GM21529 (cell line): ENCODE data around the gene EFL1.
"Not testable (repeated sequence)": the region's sequence is repeated elsewhere in the genome, so short reads cannot be mapped to it uniquely, and the experiment has no call there.

Experiments
- ATAC-seq: cut with Tn5 transposase; IDR thresholded peaks from one replicate; pipeline ENCODE4 v1.9.1; 2021; ENCODE audit not compliant: unreplicated experiment

Gene EFL1

DNA sequence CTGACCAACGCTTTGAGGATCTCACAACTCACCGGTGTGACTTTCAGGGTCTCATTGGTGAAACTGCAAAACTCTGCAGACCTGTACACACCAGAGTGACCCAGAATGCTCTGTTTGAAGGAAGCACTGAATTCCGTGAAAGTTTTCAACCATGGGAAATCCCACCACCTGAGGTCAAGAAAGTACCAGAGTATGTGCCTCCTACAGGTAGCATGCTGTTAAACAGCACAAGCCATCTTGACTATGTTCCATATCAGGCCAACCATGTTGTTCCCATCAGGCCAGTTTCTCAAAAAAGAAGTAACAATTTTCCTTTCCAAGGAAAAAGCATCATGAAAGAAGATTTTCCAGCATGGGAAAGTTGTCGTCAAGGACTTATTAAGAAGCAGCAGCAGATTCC is 19.9 kb upstream of the EFL1 start:
- not testable (repeated sequence) for ATAC-seq

DNA sequence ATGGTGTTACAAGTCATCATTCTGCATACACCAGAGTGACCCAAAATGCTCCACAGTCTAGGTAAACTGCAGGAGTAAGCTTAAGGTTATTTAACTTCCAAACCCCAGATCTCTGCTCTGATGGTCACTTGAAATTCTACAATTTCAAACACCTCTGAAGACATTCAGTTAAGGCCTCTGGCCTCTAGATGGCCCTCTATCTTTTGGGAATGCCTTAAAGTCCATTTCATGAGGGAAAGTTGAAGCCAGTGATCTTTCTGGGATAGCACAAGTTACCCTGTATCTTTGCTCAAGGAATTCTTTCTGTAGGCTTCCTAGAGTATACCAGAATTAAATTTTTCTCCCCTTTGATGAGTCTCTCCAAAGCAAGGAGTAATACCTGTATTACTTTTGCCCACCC is 18.7 kb upstream of the EFL1 start:
- ATAC-seq = not testable (repeated sequence)

- no peak for ATAC-seq
These were observed 12.9 kb upstream of the EFL1 start for GRCh38 chr15:82275410-82275809.

- no peak for ATAC-seq
These were observed 9.6 kb upstream of the EFL1 start for GRCh38 chr15:82272154-82272553.

GRCh38 chr15:82268454-82268853 is 5.9 kb upstream of the EFL1 start:
- not testable (repeated sequence) for ATAC-seq

GRCh38 chr15:82267137-82267536 is 4.6 kb upstream of the EFL1 start:
- ATAC-seq = not testable (repeated sequence)

DNA sequence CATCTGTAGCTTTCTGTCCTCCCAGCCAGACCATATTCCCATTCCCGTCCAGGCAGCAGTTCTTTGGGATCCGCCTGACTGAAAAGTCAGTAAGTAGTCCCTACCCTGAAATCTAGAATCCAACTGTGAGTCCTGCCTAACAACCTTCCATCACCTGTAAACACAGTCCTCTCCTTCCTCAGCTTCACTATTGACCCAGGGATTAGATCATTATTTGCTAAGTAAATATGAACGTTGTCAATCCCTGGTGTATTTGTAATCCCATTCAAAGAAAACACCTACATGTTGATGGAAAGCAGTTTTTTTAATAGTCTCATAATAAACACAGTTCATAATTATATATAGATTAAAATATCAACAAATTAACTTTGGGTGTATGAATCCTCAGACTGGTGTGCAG is 816 bp upstream of the EFL1 start:
- ATAC-seq = no peak

- peak; percentile 23 for ATAC-seq
These were observed 740 bp downstream of the EFL1 start for GRCh38 chr15:82261566-82262421.

DNA sequence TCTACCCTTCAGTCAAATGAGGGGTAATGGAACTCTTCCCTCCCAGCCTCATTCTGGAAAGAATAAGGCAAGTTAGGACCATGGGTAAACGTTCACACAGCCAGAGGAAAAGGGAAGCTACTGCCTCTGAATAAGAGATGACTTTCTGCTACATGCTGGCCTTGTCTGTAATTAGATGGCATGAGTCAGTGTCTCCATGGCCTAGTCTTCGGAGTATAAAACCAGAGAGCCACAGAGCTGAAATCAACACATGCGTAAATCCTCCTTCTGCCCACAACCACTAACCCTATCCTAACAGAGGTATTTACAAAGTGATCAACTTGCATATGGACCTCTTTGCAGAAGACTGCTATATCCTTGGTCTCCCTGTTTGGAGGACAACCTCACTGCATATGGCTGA is 14.3 kb downstream of the EFL1 start:
- not testable (repeated sequence) for ATAC-seq

DNA sequence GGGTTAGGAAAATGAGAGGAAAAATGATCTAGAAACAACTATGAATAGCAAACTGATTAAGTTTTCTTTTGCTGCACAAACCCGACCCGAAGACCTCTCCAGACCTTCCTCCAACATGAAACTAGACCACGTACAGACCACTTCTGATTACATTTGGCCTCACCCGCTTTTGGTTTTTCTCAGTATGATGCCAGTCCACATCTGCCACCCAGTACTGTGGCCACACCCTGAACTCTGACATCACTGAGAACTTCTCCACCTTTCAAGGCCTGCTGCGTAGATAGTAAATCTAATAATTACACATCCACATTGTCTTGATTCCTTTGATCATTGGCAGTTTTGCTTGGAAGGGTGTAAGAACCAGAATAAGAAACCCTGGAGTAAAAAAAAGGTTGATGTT is 16.6 kb downstream of the EFL1 start:
- not testable (repeated sequence) for ATAC-seq

DNA sequence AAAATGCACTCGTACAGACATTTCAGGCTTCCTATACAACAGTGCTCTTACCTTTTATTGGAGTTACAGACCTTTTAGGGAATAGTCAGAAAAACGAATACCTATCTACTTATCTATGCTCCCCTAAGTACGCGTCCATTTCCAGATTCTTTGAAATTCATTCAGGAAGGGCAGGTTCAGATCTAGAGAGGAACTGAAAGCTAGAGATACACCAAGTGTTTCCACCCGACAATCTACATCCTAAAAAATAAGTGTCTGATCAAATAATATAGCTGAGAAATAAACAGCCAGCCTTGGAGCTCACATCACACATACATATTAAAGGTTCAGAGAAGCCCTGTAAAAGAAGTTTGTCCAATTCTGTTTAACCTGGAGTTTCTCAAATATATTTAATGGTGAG is 18.9 kb downstream of the EFL1 start:
- ATAC-seq = not testable (repeated sequence)

- ATAC-seq = not testable (repeated sequence)
These were observed 20.6 kb downstream of the EFL1 start for GRCh38 chr15:82241836-82242499.

DNA sequence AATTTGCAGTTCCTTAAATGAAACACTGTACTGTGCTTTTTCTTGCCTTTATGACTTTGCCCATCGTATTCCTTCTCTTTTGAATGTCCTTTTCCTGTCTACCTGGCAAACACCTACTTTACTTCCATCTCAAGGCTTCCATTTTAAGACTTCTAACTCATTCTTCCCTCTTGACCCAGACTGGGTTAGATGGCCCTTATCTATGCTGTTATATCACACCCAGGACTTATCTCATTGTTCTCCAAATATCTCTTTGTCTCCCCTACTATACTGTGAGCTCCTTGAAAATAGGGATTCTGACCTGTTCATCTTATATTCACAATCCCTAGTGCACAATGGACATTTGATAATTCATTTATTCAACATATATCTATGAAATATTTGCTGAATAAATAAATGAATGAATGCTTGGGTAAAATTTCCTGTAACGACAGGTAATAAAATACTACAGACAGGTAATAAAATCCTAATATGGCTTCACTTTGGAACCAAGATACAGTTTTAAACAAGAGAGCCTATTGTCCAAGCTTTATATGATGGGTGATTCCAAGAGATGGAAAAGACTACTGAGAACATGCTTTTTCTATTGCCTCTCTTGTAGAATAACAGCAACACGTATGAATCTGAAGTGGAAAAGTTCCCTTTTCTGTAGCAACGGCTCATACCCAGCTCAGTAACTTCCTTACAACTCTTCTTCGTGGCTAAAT is 22.7 kb downstream of the EFL1 start:
- no peak for ATAC-seq

DNA sequence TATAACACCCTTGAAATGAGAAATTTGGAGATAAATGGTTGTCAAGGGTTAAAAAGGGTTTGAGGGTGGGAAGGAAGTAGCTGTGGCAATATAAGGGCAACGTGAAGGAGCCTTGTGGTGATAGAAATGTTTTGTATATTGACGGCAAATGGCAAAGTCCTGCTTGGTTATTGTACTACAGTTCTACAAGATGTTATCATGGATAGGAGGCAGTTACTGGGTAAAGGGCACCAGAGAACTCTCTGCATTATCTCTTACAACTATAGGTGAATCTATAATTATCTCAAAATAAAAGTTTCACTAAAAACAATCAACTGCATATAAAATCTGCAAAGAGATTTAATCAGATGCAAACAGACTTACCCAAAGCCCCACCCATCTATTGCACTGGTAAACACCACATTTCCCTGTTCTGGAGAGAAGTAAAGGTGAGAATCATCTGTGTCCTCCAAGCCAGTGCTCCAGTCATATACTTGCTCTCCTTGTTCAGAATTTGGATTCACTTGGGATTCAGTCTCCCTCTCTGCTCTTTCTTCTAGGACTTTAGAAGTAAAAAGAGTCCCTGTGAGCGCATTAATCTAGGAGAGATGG is 24.5 kb downstream of the EFL1 start:
- not testable (repeated sequence) for ATAC-seq

DNA sequence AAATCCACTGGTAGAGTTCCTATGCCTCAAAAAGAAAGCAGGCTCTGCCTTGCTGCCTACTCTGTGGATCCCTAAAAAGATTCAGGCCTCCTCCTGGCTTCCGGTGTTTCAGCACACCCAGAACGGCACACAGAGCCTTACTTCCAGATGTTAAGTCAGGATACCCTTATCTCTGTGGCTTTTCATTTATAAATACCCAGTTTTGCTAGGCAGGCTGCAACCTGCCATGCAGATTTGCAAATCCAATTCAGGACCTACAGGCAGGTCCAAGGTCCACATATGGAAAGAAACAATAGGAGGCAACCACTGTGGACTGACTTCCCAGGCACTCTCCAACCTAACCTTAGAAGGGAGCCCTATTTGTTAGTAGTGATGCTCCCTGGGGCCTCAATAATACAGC is 30.7 kb downstream of the EFL1 start:
- ATAC-seq = no peak

- ATAC-seq = no peak
These were observed 31.3 kb downstream of the EFL1 start for GRCh38 chr15:82231233-82231632.

- no peak for ATAC-seq
These were observed 33.8 kb downstream of the EFL1 start for GRCh38 chr15:82228750-82229149.

DNA sequence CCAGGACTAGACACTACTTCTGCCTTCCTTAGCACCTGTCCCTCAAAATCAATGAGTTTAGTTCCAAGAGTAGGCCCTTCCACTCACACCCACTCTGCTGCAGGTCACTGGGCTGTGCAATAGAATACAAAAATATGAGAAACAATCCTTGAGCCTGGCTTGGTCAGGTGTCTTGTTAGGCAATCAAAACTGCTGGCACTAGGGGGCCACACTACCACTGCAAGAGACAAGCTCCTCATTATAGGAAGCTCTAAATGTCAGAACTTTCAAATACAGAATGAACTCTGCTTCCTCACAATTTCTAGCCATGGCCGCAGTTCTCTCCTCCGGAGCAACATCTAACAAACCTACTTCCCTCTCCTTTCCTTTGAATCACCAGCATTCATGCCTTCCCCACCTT is 41.0 kb downstream of the EFL1 start:
- ATAC-seq = not testable (repeated sequence)

- ATAC-seq = not testable (repeated sequence)
These were observed 46.4 kb downstream of the EFL1 start for GRCh38 chr15:82216092-82216491.

- not testable (repeated sequence) for ATAC-seq
These were observed 50.3 kb downstream of the EFL1 start for GRCh38 chr15:82212201-82212600.

- ATAC-seq = not testable (repeated sequence)
These were observed 52.4 kb downstream of the EFL1 start for GRCh38 chr15:82210066-82210597.
